Measurements from ENCODE around the gene POMC.
A peak's percentile ranks its signal among the peaks of the same experiment; 100 is the strongest.
"Not testable (repeated sequence)": the region's sequence is repeated elsewhere in the genome, so short reads cannot be mapped to it uniquely, and the experiment has no call there.

POMC gene

DNA sequence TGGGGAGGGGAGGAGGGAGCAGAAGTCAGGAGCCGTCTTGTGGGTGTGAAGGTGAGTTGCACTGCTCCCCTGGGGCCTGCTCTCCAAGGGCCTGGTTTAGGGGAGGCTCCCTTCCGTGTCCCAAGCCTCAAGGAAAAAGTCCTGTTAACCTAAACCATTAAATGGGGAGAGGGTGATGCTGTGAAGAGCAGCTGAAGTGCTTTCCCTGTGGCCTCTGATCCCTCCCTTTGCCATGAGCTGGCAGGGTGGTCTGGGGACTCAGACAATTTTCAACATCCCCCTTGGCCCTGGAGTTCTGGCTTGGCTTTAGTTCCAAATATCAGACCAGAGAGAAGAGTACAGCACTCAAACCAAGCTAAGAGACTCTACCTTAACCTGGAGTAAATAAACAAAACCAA, 692 bp upstream of the POMC start:
- no peak for DNase-seq (ENCODE audit: low read depth)
- no peak overlapping the region for H3K4me3 ChIP-seq (ENCODE audit: low read depth, low read length)
- no peak for TF ChIP-seq CTCF (conservative IDR thresholded peaks at IDR 0.05; ENCODE audit: low read depth, low read length)

- H3K4me3 ChIP-seq (ENCODE audit: low read depth, low read length), result no peak overlapping the region
- TF ChIP-seq CTCF (conservative IDR thresholded peaks at IDR 0.05; ENCODE audit: low read depth, low read length), result no peak
- no peak for DNase-seq (ENCODE audit: low read depth)
Measured at GRCh38 chr2:25165992-25166875, 2.1 kb downstream of the POMC start.

GRCh38 chr2:25164561-25164960, 3.8 kb downstream of the POMC start:
- no peak for TF ChIP-seq CTCF (conservative IDR thresholded peaks at IDR 0.05; ENCODE audit: low read depth, low read length)
- peak; percentile 15 for DNase-seq (ENCODE audit: low read depth)
- H3K4me3 ChIP-seq (ENCODE audit: low read depth, low read length), result no peak overlapping the region

DNA sequence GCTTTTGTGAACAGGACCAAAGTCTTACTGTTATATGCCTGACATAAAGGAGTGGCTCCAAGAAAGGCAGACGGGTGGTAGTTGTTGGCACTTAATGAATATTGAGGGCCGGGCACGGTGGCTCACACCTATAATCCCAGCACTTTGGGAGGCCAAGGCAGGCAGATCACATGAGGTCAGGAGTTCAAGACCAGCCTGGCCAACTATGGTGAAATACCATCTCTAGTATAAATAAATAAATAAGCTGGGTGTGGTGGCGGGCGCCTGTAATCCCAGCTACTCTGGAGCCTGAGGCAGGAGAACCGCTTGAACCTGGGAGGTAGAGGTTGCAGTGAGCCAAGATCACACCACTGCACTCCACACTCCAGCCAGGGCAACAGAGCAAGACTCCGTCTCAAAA, 6.3 kb downstream of the POMC start:
- H3K4me3 ChIP-seq (ENCODE audit: low read depth, low read length); DNase-seq (ENCODE audit: low read depth): not testable (repeated sequence)

GRCh38 chr2:25161055-25161781, 7.2 kb downstream of the POMC start:
- peak; percentile 34 for DNase-seq (ENCODE audit: low read depth)
- TF ChIP-seq CTCF (conservative IDR thresholded peaks at IDR 0.05; ENCODE audit: low read depth, low read length), result no peak
- H3K4me3 ChIP-seq (ENCODE audit: low read depth, low read length), result peak overlapping the region; percentile 47

DNA sequence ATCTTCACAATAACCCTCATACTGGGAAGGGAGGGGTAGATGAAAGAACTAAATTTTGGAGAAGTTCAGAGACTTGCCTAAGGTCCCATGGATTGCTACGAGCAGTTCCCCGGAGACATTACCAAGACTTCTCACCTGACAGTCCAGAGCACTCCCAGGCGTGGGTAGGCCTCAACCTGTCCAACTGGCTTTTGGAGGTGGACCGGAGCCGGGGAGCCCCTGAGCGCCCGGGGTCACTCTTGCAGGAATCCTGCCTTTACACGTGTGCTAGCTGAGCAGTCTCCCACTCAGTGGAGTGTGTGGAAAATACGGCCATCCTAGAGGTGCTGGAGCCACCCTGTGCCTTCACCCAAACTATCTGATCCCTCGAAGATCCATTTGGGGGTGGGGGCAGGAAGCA, 8.0 kb downstream of the POMC start:
- H3K4me3 ChIP-seq (ENCODE audit: low read depth, low read length), result no peak overlapping the region
- DNase-seq (ENCODE audit: low read depth), result no peak
- no peak for TF ChIP-seq CTCF (conservative IDR thresholded peaks at IDR 0.05; ENCODE audit: low read depth, low read length)

GRCh38 chr2:25159949-25160348, 8.4 kb downstream of the POMC start:
- DNase-seq (ENCODE audit: low read depth), result no peak
- no peak overlapping the region for H3K4me3 ChIP-seq (ENCODE audit: low read depth, low read length)
- no peak for TF ChIP-seq CTCF (conservative IDR thresholded peaks at IDR 0.05; ENCODE audit: low read depth, low read length)
